GM21528 (cell line): ENCODE results near the gene LIF.

Experiments used
- ATAC-seq: cut with Tn5 transposase; IDR thresholded peaks from one replicate; pipeline ENCODE4 v1.9.1; 2021; ENCODE audit warnings: mild to moderate bottlenecking, moderate library complexity; ENCODE audit not compliant: unreplicated experiment, low FRiP score

LIF gene

DNA sequence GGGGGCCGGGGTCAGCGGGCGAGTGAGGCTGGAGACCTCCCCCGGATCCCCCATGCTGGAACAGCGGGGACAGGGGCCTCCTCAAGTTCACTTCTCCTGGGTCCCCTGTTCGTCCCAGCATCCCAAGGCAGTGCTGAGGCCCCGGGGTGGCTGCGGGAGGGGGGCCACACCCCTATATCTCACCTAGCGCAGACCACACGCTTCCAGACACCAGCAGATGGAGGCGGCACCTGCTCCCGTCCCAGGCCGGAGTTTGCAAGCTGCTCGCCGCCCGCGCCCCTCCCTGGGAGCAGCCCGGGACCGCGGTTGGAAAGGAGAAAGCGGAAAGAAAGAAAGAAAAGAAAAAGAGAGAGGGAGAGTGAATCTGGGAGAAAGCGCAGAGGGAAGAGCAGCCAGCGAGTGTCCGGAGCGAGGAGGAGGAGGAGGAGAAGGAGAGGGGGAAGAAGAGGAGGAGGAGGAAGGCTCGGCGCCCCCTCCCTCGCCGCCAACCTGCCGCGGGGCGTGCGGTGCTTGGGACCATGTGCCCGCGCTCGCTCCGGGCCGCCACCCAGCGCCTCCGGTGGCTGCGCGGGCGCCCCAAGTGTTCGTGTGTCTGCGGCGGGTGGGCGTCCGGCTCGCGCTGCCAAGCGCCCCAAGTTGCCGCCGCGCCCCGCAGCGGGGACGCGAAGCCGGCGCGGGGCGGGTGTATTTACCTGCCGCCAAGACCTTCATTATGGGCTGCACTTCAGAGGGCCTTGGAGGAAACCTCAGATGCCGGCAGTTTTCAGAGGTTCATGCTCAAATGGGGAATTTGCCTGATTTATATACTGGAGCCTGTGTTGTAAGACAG is at the start of gene LIF:
Gene LIF (minus strand): TSS at position 775 of the 829 bp plus-strand sequence. CDS start 64 bp downstream, at position 711.
- ATAC-seq: no peak

DNA sequence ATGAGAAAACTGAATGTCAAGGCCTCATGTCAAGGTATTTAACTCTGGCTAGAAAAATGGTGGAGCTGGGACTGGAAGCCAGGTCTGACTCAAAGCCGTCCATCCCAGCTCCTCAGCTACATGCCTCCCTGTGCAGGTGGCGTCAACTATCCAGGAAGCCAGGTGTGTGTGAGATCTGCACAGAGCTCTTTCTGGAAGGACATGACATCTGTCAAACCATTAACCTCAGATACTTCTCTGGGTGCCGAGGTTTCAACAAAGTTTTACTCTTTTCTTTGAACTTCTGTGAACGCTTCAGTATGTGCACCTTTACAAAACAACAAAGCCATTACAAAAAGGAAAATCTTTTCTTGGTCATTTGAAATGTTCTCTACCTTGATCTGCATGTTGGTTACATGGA is 49.8 kb upstream of the LIF start:
- ATAC-seq: no peak

DNA sequence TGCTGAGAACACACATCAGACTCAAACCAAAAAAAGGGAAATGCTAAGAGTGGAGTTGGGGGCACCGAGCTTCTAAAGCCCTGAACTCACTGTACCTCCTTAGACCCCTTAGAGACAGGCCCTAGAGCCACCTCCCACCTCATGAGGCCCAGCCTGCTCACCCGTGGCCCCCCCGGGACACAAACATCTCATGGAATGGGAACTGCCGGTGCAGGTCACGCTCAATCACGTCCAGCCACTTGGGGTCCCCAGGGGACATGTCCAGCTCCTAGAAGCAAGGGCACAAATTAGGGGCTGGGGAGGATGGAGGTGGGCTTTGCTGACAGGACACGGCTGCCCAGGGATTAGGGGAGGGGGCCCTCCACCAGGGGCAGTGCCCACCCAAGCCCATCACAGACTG is 49.0 kb upstream of the LIF start:
- ATAC-seq: no peak

DNA sequence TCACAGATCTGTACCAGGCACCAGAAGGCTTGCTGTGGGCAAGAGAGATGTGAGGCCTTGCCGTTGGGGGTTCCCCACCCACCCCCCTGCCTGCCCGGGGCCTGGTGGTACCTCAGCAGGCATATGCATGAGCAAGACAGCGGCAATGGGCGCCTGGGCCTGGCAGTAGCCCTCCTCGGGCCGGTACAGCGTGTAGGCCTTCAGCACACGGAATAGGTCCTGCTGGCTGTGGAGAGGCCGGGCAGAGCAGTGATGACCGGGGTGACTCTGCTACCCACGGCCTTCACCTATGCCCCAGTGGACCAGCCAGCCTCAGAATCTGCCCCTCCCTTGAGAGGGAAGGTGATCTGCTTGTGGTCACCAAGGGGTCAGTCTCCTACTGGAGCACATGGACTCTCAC is 48.3 kb upstream of the LIF start:
- no peak for ATAC-seq

DNA sequence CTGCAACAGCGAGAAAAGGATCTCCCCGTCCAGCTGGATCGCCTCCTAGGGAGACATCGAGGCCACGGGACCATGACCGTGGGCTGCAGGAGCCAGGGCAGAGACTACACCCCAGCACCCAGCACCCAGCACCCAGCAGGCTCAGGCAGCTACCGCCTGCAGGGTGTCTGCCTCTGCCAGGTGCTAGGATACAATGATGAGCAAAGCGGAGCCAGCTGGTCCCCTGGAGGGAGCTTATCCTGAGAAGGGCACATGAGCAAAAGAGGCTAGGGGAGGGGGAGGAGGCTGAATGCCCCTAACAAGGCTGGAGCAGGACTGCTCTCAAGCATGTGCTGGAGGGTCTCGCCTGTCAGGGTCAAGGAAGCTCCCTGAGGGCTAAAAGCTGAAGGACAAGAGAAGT is 47.5 kb upstream of the LIF start:
- ATAC-seq: no peak

DNA sequence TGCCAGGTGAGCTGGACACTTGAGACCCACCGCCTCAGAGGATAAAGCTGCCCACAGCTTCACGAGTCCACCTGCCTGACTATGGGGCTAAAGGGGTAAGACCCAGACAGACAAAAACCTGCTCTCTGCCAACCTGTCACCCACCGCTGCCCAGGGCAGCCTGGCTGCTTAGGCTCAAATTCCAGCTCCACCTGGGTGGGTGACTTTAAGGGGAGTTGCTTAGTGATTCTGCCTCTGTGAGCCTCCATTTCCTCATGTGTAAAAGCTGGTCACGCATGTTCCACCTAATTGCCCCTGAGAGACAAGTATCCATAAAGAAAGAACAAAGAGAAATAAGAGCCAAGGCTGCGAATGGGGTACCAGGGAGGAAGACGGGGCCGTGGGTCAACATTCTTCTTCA is 46.5 kb upstream of the LIF start:
- ATAC-seq: no peak

DNA sequence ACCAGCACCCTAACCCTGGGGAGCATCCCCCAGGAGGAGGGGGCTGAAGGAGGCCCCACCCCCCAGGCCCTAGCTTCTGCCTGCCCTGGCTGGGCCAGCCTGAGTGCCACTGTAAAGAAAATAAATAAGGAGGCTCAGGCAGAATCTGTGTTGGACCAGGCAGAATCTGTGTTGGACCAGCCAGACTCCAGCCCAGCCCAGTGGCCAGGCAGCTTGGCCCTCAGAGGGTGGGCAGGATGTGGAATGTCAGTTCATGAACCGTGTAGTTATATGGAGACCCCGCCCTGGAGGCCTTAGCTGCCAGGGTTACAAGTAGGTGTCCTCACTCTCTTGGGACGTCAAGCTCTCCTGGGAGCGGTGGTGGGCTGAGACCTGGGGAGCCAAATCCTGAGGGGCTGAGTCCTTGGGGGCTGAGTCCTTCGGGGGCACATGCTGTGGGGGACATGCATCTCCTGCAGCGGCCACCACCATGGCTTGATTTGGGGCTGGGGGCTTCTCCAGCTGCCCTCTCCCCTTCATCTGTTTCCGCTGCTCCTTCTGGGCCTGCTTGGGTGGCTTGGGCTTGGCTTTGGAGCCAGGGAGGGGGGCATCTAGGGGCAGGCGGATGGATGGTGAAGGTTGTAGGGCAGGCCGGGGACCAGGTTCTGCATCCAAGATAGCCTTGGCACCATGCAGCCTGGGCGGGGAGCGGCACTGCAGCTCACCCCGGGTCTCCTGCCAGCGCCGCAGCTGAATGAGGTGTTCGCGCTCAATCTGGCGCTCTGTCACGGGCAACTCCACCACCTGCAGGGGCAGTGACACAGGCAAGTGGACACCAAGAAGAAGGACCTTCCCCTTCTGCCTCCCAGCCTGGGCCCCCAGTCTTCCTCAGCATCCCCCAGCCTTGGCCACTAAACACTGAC is 45.8 kb upstream of the LIF start:
- no peak for ATAC-seq

DNA sequence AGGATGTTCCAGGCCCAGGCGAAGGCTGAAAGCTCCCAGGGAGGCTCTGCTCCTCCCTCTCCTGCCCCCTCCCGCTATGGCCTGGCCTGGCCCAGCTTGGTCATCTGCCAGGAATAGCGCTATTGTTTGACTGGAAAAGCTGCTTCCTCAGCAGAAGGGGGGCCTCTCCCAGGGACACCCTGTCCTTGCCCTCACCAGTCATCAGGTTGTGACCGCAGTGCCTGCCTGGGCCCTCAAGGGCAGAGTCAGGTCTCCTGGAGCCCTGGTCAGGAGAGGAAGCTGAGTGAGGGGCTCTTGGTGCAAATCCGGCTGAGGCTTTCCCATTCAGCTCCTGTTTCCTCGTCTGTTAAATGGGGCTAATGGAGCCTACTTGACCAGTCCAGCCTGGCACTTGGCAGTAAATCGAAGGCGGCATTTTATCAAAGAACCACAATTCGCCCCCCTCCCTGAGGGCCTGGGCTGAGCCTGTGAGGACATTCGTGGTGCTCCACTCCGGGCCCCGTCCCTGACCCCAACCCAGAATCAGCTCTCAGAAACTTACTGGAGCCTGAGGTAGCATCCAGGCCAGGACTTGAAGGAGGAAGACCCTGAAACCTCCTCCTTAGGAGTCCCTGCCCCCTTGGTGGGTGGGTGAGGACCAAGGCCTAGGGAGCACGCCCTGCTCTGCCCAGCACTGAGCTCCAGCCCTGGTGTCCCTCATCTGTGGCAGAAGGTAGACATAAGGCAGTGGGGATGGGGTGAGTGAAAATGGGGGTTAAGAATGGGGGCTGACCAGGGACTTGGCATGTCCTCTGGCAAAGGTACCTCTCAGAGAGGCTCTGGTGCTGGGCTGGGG is 44.7 kb upstream of the LIF start:
- ATAC-seq: no peak

DNA sequence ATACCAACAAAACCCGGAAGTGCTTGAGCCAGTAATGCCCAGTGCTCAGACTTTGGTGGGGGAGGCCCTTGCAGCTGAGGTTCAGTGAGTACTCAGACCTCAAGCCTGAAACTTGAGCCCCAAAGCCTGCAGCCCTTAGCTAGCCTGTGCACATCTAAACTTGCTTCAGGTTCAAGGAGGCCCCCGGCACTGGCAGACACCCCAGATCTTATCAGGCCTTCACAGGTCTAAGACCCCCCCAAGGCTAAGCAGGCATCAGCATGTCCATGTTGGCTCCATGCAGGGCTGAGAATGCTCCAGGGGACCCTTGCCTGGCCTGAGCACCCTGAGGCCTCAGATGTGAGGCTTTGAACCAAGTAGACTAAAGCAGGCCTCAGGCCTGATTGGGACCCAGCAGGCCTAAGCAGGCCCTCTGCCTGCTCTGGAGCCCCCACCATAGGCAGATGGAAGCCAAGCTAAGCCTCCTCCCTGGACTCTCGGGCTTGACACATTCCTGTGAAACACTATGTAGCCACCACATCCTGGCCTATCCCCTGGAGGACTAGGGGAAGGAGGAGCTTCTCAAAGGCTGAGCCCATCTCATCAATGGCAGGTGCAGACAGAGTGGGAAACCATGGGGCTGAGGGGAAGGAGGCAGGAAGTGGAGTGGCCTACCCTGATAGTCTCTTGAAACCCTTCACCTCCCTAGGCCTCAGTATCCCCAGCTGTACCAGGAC is 43.9 kb upstream of the LIF start:
- ATAC-seq: no peak

DNA sequence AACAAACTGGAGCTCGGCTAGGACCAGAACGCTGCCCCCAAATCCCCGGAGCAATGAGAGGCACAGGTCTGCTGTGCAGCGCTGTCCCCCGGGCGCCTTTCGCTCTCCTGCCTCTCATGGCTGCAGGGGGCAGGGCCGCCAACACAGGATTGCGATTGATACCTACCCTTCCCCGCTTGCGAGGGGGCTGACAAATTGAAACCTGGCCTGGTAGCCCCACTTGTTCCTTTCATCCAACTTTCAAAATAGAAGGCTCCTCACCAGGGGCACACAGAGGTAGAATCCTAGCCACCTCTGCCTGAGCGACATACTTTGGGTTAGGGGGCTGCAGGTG is 43.4 kb upstream of the LIF start:
- peak; percentile 14 for ATAC-seq

DNA sequence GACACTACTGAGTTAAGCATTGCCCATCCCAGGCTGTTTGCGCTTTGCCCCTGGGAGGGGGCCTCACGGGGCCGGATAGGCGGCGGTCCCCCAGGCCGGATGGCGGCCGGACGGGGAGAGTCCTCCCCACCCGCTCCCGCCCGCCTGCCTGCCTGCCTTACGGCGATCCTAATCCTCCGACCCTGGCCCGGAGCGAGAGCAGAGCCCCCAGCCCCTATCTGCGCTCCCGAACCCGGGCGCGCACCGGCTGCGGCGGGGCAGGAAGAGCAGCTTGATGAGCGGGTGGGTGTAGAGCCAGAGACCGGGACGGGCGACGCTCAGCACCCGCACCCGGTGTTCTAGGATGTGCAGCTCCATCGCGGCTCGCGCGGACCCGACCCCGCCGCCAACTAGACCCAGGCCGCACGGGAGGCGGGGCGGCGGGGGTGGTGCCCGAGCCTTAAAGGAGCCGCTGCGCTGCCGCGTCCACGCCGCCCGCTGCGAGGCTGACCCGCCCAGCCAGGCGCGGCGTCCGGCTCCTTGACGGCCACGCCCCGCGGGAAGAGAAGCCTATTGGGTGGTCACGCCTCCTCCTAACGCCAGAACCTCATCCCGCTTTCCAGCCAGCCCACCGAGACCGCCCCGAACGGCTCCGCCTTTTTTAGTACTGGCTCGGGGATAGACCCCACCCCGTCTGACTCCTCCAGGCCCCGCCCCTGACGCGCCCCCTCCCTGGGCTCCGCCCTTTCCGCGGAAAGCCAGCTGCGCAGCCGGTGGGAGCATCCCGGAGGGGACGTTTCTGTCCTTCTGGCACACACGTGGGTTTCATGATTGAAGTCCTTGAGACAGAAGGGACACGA is 42.8 kb upstream of the LIF start, which contains the start of gene CASTOR1:
Gene CASTOR1 (minus strand): TSS at position 365 of the 839 bp plus-strand sequence. CDS start 8 bp downstream, at position 357.
- peak; percentile 50 for ATAC-seq

DNA sequence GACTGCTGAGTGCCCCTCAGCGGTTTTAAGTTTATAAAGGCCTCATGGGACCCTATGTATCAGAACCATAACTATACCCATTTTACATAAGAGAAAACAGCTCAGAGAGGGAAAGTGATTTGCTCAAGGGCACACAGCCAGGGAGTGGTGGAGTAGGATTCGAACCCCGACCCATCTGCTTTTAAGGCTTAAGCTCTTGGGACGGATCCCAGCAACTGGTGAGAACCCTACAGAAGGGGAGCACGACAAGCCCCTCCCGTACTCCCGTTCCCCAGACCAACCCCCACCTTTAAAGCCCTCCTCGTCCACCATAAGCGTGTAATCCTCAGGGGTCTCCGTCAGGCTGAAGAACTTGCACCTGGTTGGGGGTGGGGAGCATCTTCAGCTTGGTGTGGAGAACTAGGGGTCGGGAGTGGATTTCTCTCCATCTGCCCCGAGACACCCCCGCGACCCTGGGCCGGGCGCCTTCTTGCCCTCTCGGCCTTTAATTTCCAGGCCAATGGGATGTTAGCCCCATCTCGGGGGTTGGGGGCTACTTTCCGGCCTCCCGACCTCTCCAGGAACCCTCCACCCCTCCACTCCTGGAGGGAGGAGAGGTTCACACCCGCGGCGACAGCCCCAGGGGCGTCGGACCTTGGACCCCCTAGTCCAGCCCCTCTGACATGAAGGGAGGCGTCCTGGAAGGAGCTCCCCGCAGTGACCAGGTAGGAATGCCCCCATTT is 42.0 kb upstream of the LIF start:
- ATAC-seq: no peak

DNA sequence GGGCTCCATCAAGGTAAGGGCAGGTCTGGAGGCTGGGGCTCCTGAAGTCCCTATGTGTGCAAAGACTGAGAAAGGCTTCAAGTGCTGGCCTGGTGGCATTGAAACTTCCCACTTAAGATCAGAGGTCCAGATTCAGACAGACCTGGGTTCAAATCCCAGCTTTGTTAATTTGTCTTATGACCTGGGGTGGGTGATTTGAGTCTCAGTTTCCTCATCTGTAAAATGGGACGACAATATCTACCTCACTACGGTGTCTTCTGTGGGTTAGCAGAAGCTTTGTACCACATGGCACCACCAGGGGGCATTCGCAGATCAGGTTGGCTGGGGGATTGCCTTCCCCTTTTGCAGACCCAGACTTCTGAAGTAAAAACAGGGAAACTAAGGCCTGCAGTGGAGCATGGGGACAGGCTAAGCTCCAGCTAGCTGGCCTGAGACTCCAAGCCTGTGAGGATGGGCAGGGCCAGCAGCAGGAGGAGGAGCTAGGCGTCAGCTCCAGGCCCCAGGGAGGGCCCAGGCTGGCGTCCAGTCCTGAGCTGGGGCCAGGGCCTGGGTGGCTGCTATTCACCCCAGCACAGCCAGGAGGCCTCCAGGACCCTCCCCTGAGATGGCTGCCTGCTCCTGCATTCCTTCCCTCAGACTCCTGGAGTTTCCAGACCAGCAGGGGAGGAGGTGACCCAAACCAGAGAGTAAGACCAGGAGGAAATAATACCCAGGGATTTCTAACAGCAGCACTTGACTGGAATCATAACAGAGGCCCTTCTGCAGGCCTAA is 41.3 kb upstream of the LIF start:
- no peak for ATAC-seq

DNA sequence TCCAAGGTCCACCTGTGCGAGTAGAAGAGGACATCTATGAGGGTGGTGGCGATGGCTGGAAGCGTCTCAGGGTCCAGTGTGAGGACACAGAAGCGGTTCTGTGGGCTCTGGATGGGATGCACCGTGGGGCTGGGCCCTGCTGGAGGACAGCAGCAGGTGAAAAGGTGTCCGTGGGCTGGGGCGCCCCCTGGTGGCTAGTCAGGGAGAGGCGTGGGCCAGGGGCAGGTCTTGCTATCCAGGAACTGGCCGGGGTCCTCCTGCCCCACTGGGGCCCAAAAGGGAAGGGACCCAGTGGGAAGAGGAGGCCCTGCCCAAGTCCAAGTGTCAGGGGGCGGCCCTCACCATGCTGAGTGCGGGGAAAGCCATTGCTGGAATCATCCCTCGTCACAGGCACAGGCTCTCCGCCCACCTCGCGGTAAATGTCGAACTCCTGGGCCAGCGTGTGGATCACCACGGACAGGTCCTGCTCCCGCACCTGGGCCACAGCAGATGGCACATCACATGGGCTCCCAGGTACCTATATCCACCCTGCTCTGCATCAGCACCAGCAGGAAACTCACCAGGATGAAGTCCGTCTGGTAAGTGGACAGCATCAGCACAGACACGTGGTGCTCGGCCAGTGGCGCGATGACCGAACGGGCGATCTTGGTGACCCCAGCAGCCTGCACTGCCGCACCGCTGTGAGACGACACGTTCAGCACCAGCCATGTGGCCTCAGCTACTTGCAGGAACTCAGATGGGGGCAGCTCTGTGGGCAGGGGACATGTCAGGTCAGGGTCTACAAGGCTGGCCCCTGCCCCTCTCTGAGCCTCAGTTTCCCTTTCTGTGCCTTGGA is 40.5 kb upstream of the LIF start:
- no peak for ATAC-seq

DNA sequence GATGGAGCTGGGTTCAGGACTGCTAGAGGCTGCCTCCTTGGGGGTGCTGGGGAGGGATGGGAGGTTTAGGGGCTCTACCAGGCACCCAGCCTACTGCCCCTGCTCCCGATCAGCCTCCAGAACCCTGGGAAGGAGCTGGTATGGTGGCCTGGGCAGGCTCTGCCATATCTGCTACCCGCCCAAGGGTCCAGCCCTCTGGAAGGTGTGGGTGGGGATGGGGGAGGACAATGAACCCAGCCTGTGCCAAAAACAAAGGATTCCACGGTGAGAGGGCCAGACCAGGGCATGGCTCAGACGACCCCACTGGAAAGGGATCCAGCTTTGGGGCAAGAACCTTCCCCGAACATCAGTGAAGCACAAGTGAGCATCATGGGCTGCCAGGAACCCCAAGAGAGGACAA is 39.8 kb upstream of the LIF start:
- ATAC-seq: no peak

DNA sequence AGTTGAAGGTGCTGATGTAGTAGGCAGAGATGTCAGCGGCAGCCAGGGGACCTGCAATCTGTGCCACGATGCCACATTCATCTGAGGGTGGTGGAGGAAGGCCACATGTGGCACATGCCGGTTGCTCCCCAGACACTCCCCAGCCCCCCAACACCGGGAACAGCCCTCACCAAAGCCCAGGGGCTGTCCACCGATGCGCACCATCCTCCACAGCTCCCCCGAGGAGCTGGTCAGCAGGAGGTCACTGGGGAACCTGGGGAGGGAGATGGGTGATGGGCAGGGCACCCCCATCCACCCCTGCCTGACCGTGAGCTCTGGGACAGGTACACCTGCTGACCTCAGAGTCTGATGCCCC is 39.3 kb upstream of the LIF start:
- ATAC-seq: no peak

DNA sequence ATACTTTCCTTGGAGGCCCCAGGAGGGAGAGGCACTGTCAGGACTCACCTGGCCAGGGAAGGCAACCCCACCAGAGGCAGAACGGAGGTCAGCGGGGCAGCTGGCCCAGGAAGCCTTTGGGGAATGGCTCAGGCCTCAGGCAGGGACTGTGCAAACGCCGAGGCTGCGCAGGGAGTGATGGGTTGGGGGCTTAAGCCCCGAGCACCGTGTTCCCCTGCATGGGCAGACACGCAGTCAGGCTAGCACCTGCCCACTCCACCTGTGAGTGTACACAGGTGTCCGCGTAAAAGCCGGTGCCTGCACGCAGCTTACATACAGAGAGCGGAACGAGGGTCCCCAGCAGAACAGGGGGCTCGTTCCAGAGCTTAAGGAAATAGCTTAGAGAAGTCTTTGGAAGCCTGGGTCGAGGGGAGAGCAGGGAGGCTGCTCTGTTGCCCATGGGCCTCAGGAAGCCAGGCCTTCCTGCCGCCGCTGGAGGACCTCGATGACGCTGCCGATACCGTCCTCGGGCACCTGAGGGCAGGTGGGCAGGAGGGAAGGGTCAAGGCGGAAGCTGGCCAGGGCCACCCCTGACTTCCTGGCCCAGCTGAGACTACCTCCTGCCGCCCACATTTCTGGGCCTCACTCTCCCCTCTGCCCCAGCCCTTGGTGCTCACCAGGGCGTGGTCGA is 38.8 kb upstream of the LIF start:
- ATAC-seq: no peak
